CD4-positive, alpha-beta T cell treated with Interferon gamma for 1 hour (primary cell): Measurements from ENCODE around the gene CNOT6.
"Not testable (repeated sequence)": the region's sequence is repeated elsewhere in the genome, so short reads cannot be mapped to it uniquely, and the experiment has no call there.

Source experiments
- DNase-seq: peaks from one replicate; pipeline ENCODE4 v3.0.0-alpha.2; 2020

Gene CNOT6

DNA sequence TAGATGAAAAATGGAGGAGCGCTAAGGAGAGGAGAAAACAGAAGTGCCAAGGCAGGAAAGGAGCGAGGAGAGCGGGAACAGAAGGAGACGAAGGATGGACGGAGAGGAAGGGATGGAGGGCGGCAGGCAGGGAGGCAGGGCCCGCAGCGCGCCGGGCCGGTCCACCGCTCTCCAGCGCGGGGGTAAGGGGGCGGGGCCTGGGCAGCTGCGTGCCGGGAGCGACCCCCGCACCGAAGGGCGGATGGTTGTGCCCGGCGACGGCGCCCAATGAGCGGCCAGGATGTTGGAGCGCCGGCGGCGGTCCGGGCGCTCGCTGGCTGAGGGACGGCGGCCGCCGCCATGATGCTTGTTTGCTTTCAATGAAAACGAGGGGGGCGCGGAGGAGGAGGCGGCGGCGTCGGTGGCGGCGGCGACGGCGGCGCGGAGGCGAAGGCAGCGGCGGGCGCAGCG, at the start of gene CNOT6:
CNOT6 (plus strand) TSS at position 320 of the 450 bp plus-strand sequence. CDS start 34,898 bp downstream, outside the sequence.
- DNase-seq, result peak; percentile 93

GRCh38 chr5:180454752-180455151, 39.4 kb upstream of the CNOT6 start:
- DNase-seq, result no peak

DNA sequence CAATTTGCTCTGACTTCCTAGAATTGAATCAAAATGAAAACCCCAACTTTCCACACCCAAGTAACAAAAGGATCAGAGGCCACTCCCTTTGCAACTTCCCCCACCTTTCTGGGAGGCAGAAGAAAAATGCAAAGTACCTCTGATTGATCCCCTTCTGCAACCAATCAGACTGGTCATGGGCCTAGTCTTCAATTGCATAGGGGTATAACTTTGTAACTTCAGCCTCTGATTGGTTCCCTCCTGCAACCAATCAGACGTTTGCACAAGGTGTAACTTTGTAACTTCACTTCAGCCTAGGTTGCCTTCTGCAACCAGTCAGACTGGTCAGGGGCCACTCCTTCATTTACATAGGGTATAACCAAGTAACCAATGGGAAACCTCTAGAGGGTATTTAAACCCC, 38.3 kb upstream of the CNOT6 start:
- no peak for DNase-seq

GRCh38 chr5:180456792-180457191, 37.4 kb upstream of the CNOT6 start:
- no peak for DNase-seq

DNA sequence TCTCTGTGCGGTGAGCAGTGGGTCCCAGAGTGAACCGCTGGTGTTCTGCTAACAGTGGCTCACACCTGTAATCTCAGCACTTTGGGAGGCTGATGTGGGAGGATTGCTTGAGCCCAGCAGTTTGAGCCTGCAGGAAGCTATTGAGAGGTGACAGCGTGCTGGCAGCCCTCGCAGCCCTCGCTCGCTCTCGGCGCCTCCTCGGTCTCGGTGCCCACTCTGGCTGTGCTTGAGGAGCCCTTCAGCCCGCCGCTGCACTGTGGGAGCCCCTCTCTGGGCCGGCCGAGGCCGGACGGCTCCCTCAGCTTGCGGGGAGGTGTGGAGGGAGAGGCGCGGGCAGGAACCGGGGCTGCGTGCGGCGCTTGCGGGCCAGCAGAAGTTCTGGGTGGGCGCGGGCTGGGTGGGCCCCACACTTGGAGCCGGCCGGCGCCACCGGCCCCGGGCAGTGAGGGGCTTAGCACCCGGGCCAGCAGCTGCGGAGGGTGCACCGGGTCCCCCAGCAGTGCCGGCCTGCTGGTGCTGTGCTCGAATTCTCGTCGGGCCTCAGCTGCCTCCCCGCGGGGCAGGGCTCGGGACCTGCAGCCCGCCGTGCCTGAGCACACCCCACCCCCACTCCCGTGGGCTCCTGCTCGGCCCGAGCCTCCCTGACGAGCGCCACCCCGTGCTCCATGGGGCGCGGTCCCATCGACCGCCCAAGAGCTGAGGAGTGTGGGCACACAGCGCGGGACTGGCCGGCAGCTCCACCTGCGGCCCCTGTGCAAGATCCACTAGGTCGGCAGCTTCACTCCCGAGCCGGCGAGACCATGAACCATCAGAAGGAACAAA, 35.1 kb upstream of the CNOT6 start:
- not testable (repeated sequence) for DNase-seq

GRCh38 chr5:180459674-180460142, 34.5 kb upstream of the CNOT6 start:
- not testable (repeated sequence) for DNase-seq

- no peak for DNase-seq
Measured at GRCh38 chr5:180460834-180461233, 33.3 kb upstream of the CNOT6 start.

- DNase-seq, result no peak
Measured at GRCh38 chr5:180461303-180461702, 32.9 kb upstream of the CNOT6 start.

GRCh38 chr5:180463216-180463900, 30.8 kb upstream of the CNOT6 start:
- no peak for DNase-seq

DNA sequence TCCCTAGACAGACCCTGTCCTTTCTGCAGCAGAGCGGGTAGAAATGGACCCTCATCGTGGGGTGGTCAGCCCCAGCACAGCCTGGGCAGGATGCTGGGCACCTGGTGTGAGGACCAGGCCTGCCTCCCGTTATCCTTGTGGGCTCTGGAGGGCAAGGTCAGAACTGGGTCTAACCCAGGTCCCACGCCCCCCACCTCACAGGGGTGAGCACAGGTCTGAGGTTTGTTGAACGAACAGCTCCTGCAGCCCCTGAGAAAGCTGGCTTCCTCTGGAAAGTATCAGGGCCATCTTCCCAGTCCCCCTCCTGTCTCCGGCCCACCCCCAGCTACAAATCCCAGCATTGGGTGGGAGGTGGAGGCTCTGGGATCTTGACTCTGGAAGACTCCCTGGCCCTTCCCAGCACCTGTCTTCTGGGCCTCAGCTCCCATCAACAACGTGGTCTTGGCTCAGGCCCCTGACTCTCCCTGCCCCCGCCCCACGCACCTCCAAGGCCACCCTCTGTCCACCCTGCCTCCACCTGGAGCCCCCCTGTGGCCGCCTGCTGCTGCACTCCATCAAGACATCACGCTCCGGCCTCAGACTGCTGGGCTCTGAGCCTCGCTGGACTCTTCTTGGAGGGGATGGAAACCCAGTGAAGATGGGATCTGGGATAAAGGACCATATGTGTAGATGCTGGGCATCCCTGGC, 30.1 kb upstream of the CNOT6 start:
- no peak for DNase-seq

DNA sequence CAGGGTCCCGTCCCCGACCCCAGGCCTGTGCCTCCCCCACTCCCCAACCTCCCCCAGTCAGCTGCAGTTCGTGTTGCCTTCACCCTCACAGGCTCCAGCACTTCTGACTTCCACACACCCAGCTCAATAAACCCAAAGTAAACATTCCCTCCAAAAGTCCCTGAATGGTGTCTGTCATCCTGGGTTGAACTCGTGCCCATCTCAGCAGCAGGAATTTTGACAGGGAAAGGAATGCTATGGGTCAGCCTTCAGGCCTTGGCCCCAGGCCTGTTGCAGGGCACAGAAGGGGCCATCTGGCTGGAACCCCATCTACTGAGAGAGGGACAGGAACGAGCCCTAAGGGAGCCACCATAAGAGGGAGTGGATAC, 29.6 kb upstream of the CNOT6 start:
- DNase-seq, result no peak

DNA sequence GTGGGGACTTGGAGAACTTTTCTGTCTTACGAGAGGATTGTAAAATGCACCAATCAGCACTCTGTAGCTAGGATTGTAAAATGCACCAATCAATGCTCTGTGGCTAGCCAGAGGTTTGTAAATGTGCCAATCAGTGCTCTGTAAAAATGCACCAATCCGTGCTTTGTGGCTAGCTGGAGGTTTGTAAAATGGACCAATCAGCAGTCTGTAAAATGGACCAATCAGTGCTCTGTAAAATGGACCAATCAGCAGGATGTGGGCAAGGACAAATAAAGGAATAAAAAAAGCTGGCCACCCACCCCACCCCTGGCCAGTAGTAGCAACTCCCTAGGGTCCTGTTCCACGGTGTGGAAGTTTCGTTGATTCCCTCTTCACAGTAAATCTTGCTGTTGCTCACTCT, 29.1 kb upstream of the CNOT6 start:
- DNase-seq, result not testable (repeated sequence)

GRCh38 chr5:180466316-180466715, 27.9 kb upstream of the CNOT6 start:
- DNase-seq, result no peak

DNA sequence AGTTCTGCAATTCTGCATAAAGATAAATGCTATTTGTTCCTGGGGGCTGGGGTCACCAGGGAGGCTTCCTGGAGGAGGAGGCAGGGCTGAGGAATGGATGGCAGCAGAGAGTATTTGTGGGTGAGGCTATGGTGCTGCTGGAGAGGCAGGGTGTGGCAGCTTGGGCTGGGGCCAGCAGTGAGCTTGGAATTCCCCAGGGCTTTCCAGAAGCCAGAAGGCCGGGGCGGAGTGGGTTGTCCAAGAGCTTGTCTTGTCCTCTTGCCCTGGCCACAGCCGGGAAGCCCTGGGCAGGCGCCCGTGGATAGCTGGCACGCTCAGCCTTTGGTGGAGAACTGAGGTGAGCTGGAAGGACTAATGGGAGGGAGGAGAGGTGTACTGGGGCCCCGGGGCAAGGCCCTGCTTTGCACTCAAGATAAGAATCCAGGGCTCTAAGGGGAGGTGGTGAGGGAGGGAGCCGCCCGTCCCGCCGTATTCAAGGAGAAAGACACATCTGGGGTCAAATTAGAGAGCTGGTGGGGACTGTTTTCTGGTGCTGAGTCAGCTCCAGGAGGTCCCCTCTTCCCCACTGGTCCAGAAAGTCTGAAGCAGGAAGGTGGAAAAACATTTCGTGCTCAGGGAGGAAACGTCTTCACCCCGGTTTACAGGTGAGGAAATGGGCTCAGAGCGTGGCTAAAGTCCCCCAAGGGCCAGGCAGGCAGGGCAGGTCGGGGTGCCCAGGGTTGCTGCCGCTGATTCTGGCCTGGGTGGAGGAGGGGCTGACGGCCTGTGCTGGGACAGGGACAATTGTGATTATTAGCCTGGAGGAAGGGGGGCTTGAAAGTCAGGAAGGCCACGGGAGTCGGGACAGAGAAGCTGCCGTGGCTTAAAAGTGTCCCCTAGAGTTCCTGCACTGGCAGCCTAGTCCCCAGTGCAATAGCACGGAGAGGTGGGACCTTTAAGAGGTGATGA, 26.9 kb upstream of the CNOT6 start:
- no peak for DNase-seq

GRCh38 chr5:180467989-180468731, 26.0 kb upstream of the CNOT6 start:
- DNase-seq, result no peak

- no peak for DNase-seq
Measured at GRCh38 chr5:180468732-180469585, 25.2 kb upstream of the CNOT6 start.

- no peak for DNase-seq
Measured at GRCh38 chr5:180469586-180469865, 24.7 kb upstream of the CNOT6 start.

DNA sequence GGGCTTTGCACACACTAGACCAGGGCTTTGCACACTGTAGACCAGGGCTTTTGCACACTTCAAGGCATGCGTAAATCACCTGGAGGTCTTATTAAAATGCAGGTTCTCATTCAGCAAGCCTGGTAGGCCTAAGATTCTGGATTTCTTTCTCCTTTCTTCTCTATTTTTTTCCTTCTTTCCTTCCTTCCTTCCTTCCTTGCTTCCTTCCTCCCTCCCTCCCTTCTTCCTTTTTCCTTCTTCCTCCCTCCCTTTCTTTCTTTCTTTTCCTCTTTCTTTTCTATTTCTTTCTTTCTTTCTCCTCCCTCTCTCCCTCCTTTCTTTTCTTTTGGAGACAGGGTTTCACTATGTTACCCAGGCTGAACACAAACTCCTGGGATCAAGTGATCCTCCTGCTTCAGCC, 24.3 kb upstream of the CNOT6 start:
- no peak for DNase-seq

GRCh38 chr5:180470361-180470760, 23.8 kb upstream of the CNOT6 start:
- DNase-seq, result no peak

- peak; percentile 41 for DNase-seq
Measured at GRCh38 chr5:180470966-180471582, 23.1 kb upstream of the CNOT6 start.
